Stomach (tissue), 9 donors: Measurements from ENCODE around the gene RNF146. TPM values are rescaled to one million over a fixed set of nuclear protein-coding genes. Genes with fewer than 3 reads are reported as not detected.

Experiments
- DNase-seq, 2 donors: peaks; one replicate each; pipeline versions ENCODE4 v3.0.0 to v3.0.0-alpha.2; 2013 to 2019
- H3K27ac ChIP-seq, 5 donors: fragments of 200-600 bp in 4 of 5; sonication (generic) in 4 of 5; one replicate each; pipeline ENCODE4 v1.5.1; 2013 to 2019; ENCODE audit warnings: mild to moderate bottlenecking in 1 of 5, moderate library complexity in 1 of 5
- H3K27me3 ChIP-seq, 3 donors: fragments of 200-600 bp; sonication (generic); one replicate each; pipeline ENCODE4 v1.5.1; 2017 to 2019; ENCODE audit warnings: mixed run types in 1 of 3
- H3K36me3 ChIP-seq, 4 donors: fragments of 200-600 bp; sonication (generic); 1 replicate in 3 of 4; 2 replicates in 1 of 4; pipeline ENCODE4 v1.5.1; 2016 to 2019
- H3K4me1 ChIP-seq, 4 donors: fragments of 200-600 bp; sonication (generic); one replicate each; pipeline ENCODE4 v1.5.1; 2016 to 2019
- H3K4me3 ChIP-seq, 4 donors: fragments of 200-600 bp; sonication (generic) in 3 of 4; one replicate each; pipeline ENCODE4 v1.5.1; 2016 to 2019; ENCODE audit warnings: mild to moderate bottlenecking in 1 of 4
- H3K9me3 ChIP-seq, 4 donors: fragments of 200-600 bp; sonication (generic); one replicate each; pipeline ENCODE4 v1.5.1; 2016 to 2019
- EP300 ChIP-seq: sonication (generic); formaldehyde crosslinking; IDR thresholded peaks from one replicate; pipeline ENCODE4 v1.6.1; 2017; ENCODE audit warnings: antibody characterized with exemption
- POLR2A ChIP-seq, 4 donors: fragments of 450-650 bp; IDR thresholded peaks; one replicate each; pipeline ENCODE4 v1.6.1; 2016; ENCODE audit warnings: antibody characterized with exemption in 4 of 4, control low read depth in 2 of 4, mild to moderate bottlenecking in 1 of 4, moderate library complexity in 1 of 4
- POLR2AphosphoS5 ChIP-seq, 3 donors: sonication (generic); formaldehyde crosslinking; IDR thresholded peaks; one replicate each; pipeline ENCODE4 v1.6.1; 2016; ENCODE audit warnings: antibody characterized with exemption in 3 of 3
- WGBS, 5 donors: extraction: QIAGEN DNeasy Blood & Tissue Kit in 3 of 5; methylation state at CpG; one replicate each; pipeline versions ENCODE4 v1.1.5 to v1.1.7; 2013 to 2018; 5-methylcytosine and 5-hydroxymethylcytosine counted together
- intact Hi-C: fragments of 100-400 bp; cut with DNase I; formaldehyde crosslinking; loops from one replicate; pipeline ENCODE4 v1.15.1; 2023; ENCODE audit warnings: low total_unique reads
- polyA plus RNA-seq, 3 donors: library from polyadenylated mRNA; stranded (reverse); fragments of 200-250 nt; gene quantifications; one replicate each; pipeline ENCODE4 v1.2.3, GENCODE V29; 2013
- total RNA-seq, 5 donors: library from RNA; depleted of rRNA; stranded (reverse); fragments of >200 nt; gene quantifications; one replicate each; pipeline versions ENCODE4 v1.1.0 to v1.2.3, GENCODE V29; 2014 to 2016
- TF ChIP-seq, protein P1 (sequence below), 7 experiments: fragments of 450-650 bp in 4 of 7; fragments of 200-600 bp in 3 of 7; sonication (generic) in 3 of 7; IDR thresholded peaks; one replicate each; pipeline ENCODE4 v1.5.1; 2016 to 2019; ENCODE audit warnings: antibody characterized with exemption in 7 of 7, control low read depth in 2 of 7, mild to moderate bottlenecking in 1 of 7
- donor health status: healthy with polysubstance abuse.
- donor health status: Bipolar disorder and iron deficiency.
- donor health status: healthy.

Gene RNF146
- total and polyA plus RNA-seq, 8 donors, result 14.2 to 101 (median 32.7) TPM

DNA sequence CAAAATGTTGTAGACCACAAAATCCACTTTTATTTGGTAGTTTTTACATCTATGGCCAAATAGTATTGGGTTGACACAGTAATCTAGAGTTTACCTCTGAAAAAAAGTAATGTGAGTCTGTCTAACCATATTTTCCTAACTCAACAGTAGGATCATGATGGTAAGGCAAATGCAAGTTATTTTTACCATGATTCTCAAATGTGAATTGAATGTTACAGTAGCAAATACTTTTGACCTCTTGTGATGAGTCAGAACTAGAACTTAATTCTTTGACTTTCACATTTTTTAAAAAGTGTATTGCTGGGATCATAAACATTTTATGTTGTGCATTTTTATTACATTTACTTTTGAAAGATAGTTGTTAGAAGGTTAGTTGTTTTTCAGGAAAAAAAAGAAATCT is 22.0 kb downstream of the RNF146 start:
- Histone ChIP-seq H3K36me3 (peaks cover 17 to 57% (median 47%) of the 10 kb centered on the region in 4 donors), H3K4me1 (peaks cover 5 to 49% (median 27%) of the 10 kb centered on the region in 4 donors), H3K27me3 (no peaks in the 10 kb centered on the region), H3K9me3 (no peaks in the 10 kb centered on the region), H3K4me3 (no peak overlapping the region), H3K27ac (no peak overlapping the region)
- no peak for TF ChIP-seq POLR2A (IDR thresholded peaks at IDR 0.05)
- TF ChIP-seq EP300, result no peak
- no peak for TF ChIP-seq POLR2AphosphoS5 (IDR thresholded peaks at IDR 0.05)
- TF ChIP-seq, protein P1, sequence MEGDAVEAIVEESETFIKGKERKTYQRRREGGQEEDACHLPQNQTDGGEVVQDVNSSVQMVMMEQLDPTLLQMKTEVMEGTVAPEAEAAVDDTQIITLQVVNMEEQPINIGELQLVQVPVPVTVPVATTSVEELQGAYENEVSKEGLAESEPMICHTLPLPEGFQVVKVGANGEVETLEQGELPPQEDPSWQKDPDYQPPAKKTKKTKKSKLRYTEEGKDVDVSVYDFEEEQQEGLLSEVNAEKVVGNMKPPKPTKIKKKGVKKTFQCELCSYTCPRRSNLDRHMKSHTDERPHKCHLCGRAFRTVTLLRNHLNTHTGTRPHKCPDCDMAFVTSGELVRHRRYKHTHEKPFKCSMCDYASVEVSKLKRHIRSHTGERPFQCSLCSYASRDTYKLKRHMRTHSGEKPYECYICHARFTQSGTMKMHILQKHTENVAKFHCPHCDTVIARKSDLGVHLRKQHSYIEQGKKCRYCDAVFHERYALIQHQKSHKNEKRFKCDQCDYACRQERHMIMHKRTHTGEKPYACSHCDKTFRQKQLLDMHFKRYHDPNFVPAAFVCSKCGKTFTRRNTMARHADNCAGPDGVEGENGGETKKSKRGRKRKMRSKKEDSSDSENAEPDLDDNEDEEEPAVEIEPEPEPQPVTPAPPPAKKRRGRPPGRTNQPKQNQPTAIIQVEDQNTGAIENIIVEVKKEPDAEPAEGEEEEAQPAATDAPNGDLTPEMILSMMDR (IDR thresholded peaks at IDR 0.05), result no peak
- DNase-seq, result no peak
- intact Hi-C loops, result no loop called here

DNA sequence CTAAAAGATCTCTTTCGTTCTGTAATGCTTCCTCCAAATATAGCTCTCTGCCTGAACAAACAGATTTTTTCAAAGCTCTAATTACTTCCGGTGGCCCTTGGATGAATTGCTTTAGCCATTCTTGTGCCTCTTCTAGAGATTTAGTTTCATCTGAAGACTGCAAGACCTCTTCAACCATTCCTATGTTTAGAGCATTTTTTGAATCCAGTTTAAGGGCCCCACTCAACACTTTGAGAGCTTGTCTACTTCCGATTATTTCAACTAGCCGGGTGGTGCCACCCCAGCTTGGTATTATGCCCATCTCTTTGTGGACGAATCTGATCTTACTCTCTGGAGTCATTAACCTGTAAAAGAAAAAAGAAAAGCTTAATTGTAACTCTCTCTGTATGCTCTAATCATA is 23.3 kb downstream of the RNF146 start:
- intact Hi-C loops, result no loop called here
- peak overlapping the region in 1 of 5 donors; percentile 2 for H3K27ac ChIP-seq
- H3K4me3 ChIP-seq, result no peak overlapping the region
- no peaks in the 10 kb centered on the region for H3K27me3 ChIP-seq
- H3K36me3 ChIP-seq, result peaks cover 15 to 46% (median 44%) of the 10 kb centered on the region in 4 donors
- TF ChIP-seq POLR2A (IDR thresholded peaks at IDR 0.05) (no peak), EP300 (no peak)
- TF ChIP-seq, protein P1 (IDR thresholded peaks at IDR 0.05), result no peak
- H3K4me1 ChIP-seq, result peaks cover 5 to 49% (median 27%) of the 10 kb centered on the region in 4 donors
- WGBS, 5 donors, result 47 to 68% (median 49%) methylated on average over 5 of the region's 5 CpGs
- no peaks in the 10 kb centered on the region for H3K9me3 ChIP-seq
- DNase-seq, result no peak

DNA sequence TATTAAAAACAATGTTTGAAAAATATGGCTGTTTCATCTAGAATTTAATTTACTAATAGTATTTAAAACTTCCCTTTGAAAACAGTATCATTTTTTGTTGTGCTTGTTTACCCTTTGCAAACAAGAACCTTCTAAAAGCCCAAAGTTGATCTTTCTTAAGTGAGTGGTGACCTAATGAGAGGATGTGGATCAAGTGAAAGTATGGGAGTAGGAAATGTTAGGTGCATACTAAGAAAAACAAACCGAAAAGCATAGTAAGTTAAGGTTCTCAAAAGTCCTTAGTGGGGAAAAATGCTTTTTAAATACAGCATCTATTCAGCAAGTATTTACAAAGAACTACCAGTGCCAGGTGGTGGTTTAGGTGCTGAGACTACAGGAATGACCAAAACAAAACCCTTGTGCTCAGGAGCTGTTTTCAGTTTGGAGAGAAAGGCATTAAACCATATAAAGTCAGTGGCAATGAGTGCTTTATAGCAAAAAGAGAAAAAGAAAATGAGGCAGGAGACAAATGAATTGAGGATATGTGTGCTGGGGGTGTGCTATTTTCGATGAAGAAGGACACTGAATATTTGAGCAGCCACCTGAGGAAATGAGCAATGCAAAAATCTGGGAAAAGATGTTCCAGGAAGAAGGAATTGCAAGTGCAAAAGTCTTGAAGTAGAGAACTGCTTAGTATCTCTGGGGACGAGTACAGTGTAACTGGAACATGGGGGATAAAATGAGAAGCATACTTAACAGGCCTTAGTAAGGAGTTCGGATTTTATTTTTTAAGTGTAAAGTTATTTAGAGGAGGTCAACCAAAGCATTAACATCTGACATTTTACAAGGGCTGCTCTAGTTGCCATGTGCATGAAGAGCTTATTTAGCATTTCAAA is 24.0 kb downstream of the RNF146 start:
- Histone ChIP-seq H3K27ac (peak overlapping the region in 1 of 5 donors; percentile 2), H3K36me3 (peaks cover 14 to 43% (median 41%) of the 10 kb centered on the region in 4 donors), H3K9me3 (no peaks in the 10 kb centered on the region), H3K27me3 (no peaks in the 10 kb centered on the region), H3K4me1 (peaks cover 5 to 49% (median 27%) of the 10 kb centered on the region in 4 donors), H3K4me3 (peak overlapping the region in 2 of 4 donors; percentile 8 to 20)
- DNase-seq, result no peak
- intact Hi-C loops, result no loop called here
- WGBS, 5 donors, result 48 to 68% (median 56%) methylated on average over 4 of the region's 4 CpGs
- TF ChIP-seq, protein P1 (IDR thresholded peaks at IDR 0.05), result no peak
- TF ChIP-seq POLR2A (IDR thresholded peaks at IDR 0.05) (no peak), POLR2AphosphoS5 (IDR thresholded peaks at IDR 0.05) (no peak), EP300 (no peak)

DNA sequence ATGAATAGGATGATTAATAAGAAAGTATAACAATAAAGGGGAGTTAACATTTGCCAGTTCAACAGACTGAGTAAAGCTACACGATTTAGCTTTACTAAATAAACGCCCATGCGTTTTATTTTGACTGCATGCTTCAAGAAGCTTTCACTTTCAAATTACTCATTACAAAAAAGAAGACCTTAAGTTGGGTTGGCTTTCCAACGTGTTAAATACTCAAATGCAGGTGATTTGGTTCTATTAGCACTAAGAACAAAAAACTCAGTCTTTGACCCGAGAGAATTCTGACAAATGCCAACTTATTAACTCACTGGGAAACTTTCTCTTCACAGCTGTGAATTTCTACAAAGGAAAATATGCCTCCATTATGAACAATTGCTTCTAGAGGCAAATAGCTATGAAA is 24.8 kb downstream of the RNF146 start:
- 9 to 39% (median 28%) methylated on average over 5 of the region's 5 CpGs for WGBS, 5 donors
- Histone ChIP-seq H3K4me3 (peak overlapping the region in 2 of 4 donors; percentile 8 to 20), H3K27ac (peak overlapping the region in 1 of 5 donors; percentile 2), H3K4me1 (peaks cover 5 to 49% (median 27%) of the 10 kb centered on the region in 4 donors), H3K27me3 (no peaks in the 10 kb centered on the region), H3K36me3 (peaks cover 12 to 42% (median 38%) of the 10 kb centered on the region in 4 donors), H3K9me3 (no peaks in the 10 kb centered on the region)
- DNase-seq, result no peak
- TF ChIP-seq POLR2AphosphoS5 (IDR thresholded peaks at IDR 0.05) (no peak), EP300 (no peak), POLR2A (IDR thresholded peaks at IDR 0.05) (no peak)
- TF ChIP-seq, protein P1 (IDR thresholded peaks at IDR 0.05), result no peak
- intact Hi-C loops, result no loop called here
